Neuron (in vitro differentiated cells): ENCODE results near the gene SSX4.
"Not testable (repeated sequence)": the region's sequence is repeated elsewhere in the genome, so short reads cannot be mapped to it uniquely, and the experiment has no call there.

Source experiments
- H2AFZ ChIP-seq: one replicate; pipeline ENCODE4 v1.6.1; 2013; ENCODE audit warnings: low read depth, mild to moderate bottlenecking, inconsistent platforms, low read length, moderate library complexity
- H3K27me3 ChIP-seq: one replicate; pipeline ENCODE4 v1.6.1; 2013; ENCODE audit warnings: low read length; ENCODE audit not compliant: insufficient read depth
- H3K36me3 ChIP-seq: one replicate; pipeline ENCODE4 v1.6.1; 2013; ENCODE audit warnings: low read length; ENCODE audit not compliant: insufficient read depth
- H3K4me1 ChIP-seq: one replicate; pipeline ENCODE4 v1.6.1; 2013; ENCODE audit warnings: low read length; ENCODE audit not compliant: insufficient read depth
- H3K4me3 ChIP-seq: 2 replicates; pipeline ENCODE4 v1.5.1; 2013; ENCODE audit warnings: mild to moderate bottlenecking, low read length, moderate library complexity
- H3K9me3 ChIP-seq: one replicate; pipeline ENCODE4 v1.6.1; 2013; ENCODE audit warnings: low read length

The SSX4 gene

GRCh38 chrX:48383239-48383638 lies at the start of gene SSX4:
TSS of gene SSX4 (plus strand) at chrX:48383539. CDS start at chrX:48384054, 515 bp downstream.
- H3K27me3 ChIP-seq, H3K9me3 ChIP-seq, H3K4me3 ChIP-seq, H3K36me3 ChIP-seq, H2AFZ ChIP-seq, H3K4me1 ChIP-seq: not testable (repeated sequence)

GRCh38 chrX:48346059-48346458 lies 37.3 kb upstream of the SSX4 start:
- H2AFZ ChIP-seq, H3K4me1 ChIP-seq, H3K36me3 ChIP-seq, H3K4me3 ChIP-seq, H3K9me3 ChIP-seq, H3K27me3 ChIP-seq: not testable (repeated sequence)

- not testable (repeated sequence) for H3K4me1 ChIP-seq, H2AFZ ChIP-seq, H3K36me3 ChIP-seq, H3K27me3 ChIP-seq, H3K9me3 ChIP-seq, H3K4me3 ChIP-seq
Measured at GRCh38 chrX:48356315-48357094, 26.8 kb upstream of the SSX4 start, which contains the start of gene SSX3. TSS of gene SSX3 (minus strand) at chrX:48356703. CDS start at chrX:48355249, 1,454 bp downstream.

DNA sequence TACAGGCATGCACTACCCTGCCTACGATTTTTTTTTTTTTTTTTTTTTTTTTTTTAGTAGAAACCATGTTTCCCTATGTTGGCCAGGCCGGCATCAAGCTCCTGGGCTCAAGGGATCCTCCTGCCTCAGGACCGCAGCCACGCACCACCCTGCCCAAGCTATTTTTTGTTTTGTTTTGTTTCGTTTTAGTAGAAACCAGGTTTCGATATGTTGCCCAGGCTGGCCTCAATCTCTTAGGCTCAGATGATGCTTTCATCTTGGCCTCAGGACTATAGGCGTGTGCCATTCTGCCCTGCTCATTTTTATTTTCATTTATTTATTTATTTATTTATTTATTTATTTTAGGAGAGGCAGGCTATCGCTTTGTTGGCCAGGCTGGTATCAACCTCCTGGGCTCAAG lies 25.7 kb upstream of the SSX4 start:
- Histone ChIP-seq H3K27me3 (peaks cover 4% of the 10 kb centered on the region), H3K4me1 (no peaks in the 10 kb centered on the region), H3K4me3 (no peak overlapping the region), H3K36me3 (no peaks in the 10 kb centered on the region), H3K9me3 (no peaks in the 10 kb centered on the region), H2AFZ (no peak overlapping the region)

DNA sequence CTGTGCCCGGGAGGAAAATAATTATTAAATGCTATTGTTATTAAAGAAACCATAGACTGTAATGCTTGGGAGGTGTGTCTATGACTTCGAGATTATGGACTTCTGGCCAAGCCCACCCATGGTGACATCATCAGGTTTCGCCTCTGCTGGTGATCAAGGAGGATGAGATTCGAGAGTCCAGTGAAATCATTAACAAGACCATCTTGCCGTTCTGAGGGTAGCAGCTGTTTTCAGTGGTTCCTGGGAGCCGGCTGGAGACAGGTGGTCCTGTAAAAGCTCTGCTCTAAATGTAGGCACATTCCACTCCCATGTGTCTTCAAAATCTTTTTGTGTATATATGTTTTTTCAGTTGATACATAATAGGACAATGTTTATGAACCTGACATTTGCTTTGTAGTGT lies 24.1 kb upstream of the SSX4 start:
- H3K4me3 ChIP-seq, H3K27me3 ChIP-seq, H3K36me3 ChIP-seq, H2AFZ ChIP-seq, H3K4me1 ChIP-seq, H3K9me3 ChIP-seq: not testable (repeated sequence)

- not testable (repeated sequence) for H3K4me1 ChIP-seq
Measured at GRCh38 chrX:48367717-48368408, 15.5 kb upstream of the SSX4 start.

GRCh38 chrX:48370408-48370807 lies 12.9 kb upstream of the SSX4 start:
- not testable (repeated sequence) for H3K4me3 ChIP-seq

More at GRCh38 chrX:48367717-48368408, 15.5 kb upstream of the SSX4 start:
- not testable (repeated sequence) for H3K4me3 ChIP-seq, H2AFZ ChIP-seq, H3K27me3 ChIP-seq, H3K9me3 ChIP-seq, H3K36me3 ChIP-seq

DNA sequence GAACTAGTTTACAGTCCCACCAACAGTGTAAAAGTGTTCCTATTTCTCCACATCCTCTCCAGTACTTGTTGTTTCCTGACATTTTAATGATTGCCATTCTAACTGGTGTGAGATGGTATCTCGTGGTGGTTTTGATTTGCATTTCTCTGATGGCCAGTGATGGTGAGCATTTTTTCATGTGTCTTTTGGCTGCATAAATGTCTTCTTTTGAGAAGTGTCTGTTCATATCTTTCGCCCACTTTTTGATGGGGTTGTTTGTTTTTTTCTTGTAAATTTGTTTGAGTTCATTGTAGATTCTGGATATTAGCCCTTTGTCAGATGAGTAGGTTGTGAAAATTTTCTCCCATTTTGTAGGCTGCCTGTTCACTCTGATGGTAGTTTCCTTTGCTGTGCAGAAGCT lies 13.6 kb downstream of the SSX4 start:
- not testable (repeated sequence) for H3K4me3 ChIP-seq, H3K27me3 ChIP-seq, H2AFZ ChIP-seq, H3K9me3 ChIP-seq, H3K4me1 ChIP-seq, H3K36me3 ChIP-seq

More at GRCh38 chrX:48370408-48370807, 12.9 kb upstream of the SSX4 start:
- not testable (repeated sequence) for H2AFZ ChIP-seq, H3K9me3 ChIP-seq, H3K27me3 ChIP-seq, H3K4me1 ChIP-seq, H3K36me3 ChIP-seq

GRCh38 chrX:48397825-48398224 lies 14.5 kb downstream of the SSX4 start:
- not testable (repeated sequence) for H3K4me1 ChIP-seq, H2AFZ ChIP-seq

GRCh38 chrX:48411860-48412259 lies 28.5 kb downstream of the SSX4 start, which contains the start of gene SSX4B:
TSS of gene SSX4B (minus strand) at chrX:48411960. CDS start at chrX:48411372, 588 bp downstream.
- H3K36me3 ChIP-seq, H3K4me1 ChIP-seq, H3K4me3 ChIP-seq, H2AFZ ChIP-seq, H3K9me3 ChIP-seq, H3K27me3 ChIP-seq: not testable (repeated sequence)

More at GRCh38 chrX:48397825-48398224, 14.5 kb downstream of the SSX4 start:
- not testable (repeated sequence) for H3K4me3 ChIP-seq, H3K27me3 ChIP-seq, H3K36me3 ChIP-seq, H3K9me3 ChIP-seq

- H3K9me3 ChIP-seq, H2AFZ ChIP-seq: not testable (repeated sequence)
Measured at GRCh38 chrX:48427027-48427716, 43.8 kb downstream of the SSX4 start.

GRCh38 chrX:48429606-48430005 lies 46.3 kb downstream of the SSX4 start:
- not testable (repeated sequence) for H3K36me3 ChIP-seq, H3K4me3 ChIP-seq, H2AFZ ChIP-seq, H3K9me3 ChIP-seq, H3K4me1 ChIP-seq, H3K27me3 ChIP-seq

More at GRCh38 chrX:48427027-48427716, 43.8 kb downstream of the SSX4 start:
- not testable (repeated sequence) for H3K27me3 ChIP-seq, H3K36me3 ChIP-seq, H3K4me3 ChIP-seq, H3K4me1 ChIP-seq

- H3K27me3 ChIP-seq, H3K4me3 ChIP-seq, H3K9me3 ChIP-seq, H3K36me3 ChIP-seq, H2AFZ ChIP-seq, H3K4me1 ChIP-seq: not testable (repeated sequence)
Measured at GRCh38 chrX:48430166-48430565, 46.8 kb downstream of the SSX4 start.
